HL-60 (cell line): ENCODE results near the gene RBPJ.

Experiments
- POLR2AphosphoS5 ChIP-seq: IDR thresholded peaks from 2 replicates; pipeline ENCODE4 v1.6.1; 2012; ENCODE audit warnings: low read depth
- TF ChIP-seq, protein P1 (sequence below): IDR thresholded peaks from one replicate; pipeline ENCODE4 v1.5.1; 2011; ENCODE audit warnings: low read length, control low read depth, inconsistent platforms; ENCODE audit not compliant: insufficient read depth

DNA sequence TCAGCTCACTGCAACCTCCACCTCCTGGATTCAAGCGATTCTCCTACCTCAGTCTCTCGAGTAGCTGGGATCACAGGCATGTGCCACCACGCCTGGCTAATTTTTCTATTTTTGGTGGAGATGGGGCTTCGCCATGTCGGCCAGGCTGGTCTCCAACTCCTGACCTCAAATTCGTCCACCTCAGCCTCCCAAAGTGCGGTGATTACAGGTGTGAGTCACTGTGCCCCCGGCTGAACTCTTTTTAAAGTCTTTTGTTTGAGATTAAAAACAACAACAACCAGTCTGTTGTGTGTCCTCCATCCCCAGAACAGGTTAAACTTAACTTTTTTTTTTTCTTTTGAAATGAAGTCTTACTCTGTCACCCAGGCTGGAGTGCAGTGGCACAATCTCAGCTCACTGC is 36.3 kb upstream of the RBPJ start:
- no peak for TF ChIP-seq POLR2AphosphoS5
- TF ChIP-seq, protein P1, sequence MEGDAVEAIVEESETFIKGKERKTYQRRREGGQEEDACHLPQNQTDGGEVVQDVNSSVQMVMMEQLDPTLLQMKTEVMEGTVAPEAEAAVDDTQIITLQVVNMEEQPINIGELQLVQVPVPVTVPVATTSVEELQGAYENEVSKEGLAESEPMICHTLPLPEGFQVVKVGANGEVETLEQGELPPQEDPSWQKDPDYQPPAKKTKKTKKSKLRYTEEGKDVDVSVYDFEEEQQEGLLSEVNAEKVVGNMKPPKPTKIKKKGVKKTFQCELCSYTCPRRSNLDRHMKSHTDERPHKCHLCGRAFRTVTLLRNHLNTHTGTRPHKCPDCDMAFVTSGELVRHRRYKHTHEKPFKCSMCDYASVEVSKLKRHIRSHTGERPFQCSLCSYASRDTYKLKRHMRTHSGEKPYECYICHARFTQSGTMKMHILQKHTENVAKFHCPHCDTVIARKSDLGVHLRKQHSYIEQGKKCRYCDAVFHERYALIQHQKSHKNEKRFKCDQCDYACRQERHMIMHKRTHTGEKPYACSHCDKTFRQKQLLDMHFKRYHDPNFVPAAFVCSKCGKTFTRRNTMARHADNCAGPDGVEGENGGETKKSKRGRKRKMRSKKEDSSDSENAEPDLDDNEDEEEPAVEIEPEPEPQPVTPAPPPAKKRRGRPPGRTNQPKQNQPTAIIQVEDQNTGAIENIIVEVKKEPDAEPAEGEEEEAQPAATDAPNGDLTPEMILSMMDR: no peak
